NCI-H82 treated with DMSO at 0.1 percent for 48 hours (cell line): ENCODE results near the gene ARHGAP6.

ENCODE experiments used
- DNase-seq: peaks from one replicate; lab custom pipeline; 2025; ENCODE audit not compliant: unreplicated experiment; lab: John Stamatoyannopoulos, UW

Gene ARHGAP6

GRCh38 chrX:11319806-11320520 is 345.8 kb downstream of the ARHGAP6 start:
- no peak for DNase-seq

- no peak for DNase-seq
Observed at GRCh38 chrX:11311706-11312105, 354.0 kb downstream of the ARHGAP6 start.

GRCh38 chrX:11309220-11309619 is 356.5 kb downstream of the ARHGAP6 start:
- DNase-seq, result no peak

- no peak for DNase-seq
Observed at GRCh38 chrX:11305641-11306040, 360.1 kb downstream of the ARHGAP6 start.

GRCh38 chrX:11304829-11305228 is 360.9 kb downstream of the ARHGAP6 start:
- no peak for DNase-seq

- no peak for DNase-seq
Observed at GRCh38 chrX:11298600-11298999, 367.1 kb downstream of the ARHGAP6 start.

- DNase-seq, result no peak
Observed at GRCh38 chrX:11296051-11296450, 369.7 kb downstream of the ARHGAP6 start.

- no peak for DNase-seq
Observed at GRCh38 chrX:11293113-11293512, 372.6 kb downstream of the ARHGAP6 start, which contains the start of gene AMELX. Gene AMELX (plus strand): TSS chrX:11293413. CDS start chrX:11294789, 1,376 bp downstream.

GRCh38 chrX:11290416-11291102 is 375.2 kb downstream of the ARHGAP6 start:
- no peak for DNase-seq

GRCh38 chrX:11287505-11287904 is 378.2 kb downstream of the ARHGAP6 start:
- no peak for DNase-seq

- no peak for DNase-seq
Observed at GRCh38 chrX:11285651-11286050, 380.1 kb downstream of the ARHGAP6 start.

GRCh38 chrX:11282043-11282442 is 383.7 kb downstream of the ARHGAP6 start:
- no peak for DNase-seq

GRCh38 chrX:11273544-11273943 is 392.2 kb downstream of the ARHGAP6 start:
- no peak for DNase-seq

- no peak for DNase-seq
Observed at GRCh38 chrX:11272863-11273262, 392.9 kb downstream of the ARHGAP6 start.

GRCh38 chrX:11272290-11272689 is 393.4 kb downstream of the ARHGAP6 start:
- DNase-seq, result no peak

- no peak for DNase-seq
Observed at GRCh38 chrX:11269996-11270395, 395.7 kb downstream of the ARHGAP6 start.

GRCh38 chrX:11269006-11269405 is 396.7 kb downstream of the ARHGAP6 start:
- no peak for DNase-seq

GRCh38 chrX:11267425-11267824 is 398.3 kb downstream of the ARHGAP6 start:
- no peak for DNase-seq

- DNase-seq, result no peak
Observed at GRCh38 chrX:11266573-11267003, 399.1 kb downstream of the ARHGAP6 start.

- no peak for DNase-seq
Observed at GRCh38 chrX:11265352-11265751, 400.4 kb downstream of the ARHGAP6 start.

- no peak for DNase-seq
Observed at GRCh38 chrX:11264925-11265324, 400.8 kb downstream of the ARHGAP6 start.

GRCh38 chrX:11261260-11261659 is 404.5 kb downstream of the ARHGAP6 start:
- no peak for DNase-seq
